ENCODE data around the gene TNFSF4.
"Not testable (repeated sequence)": the region's sequence is repeated elsewhere in the genome, so short reads cannot be mapped to it uniquely, and the experiment has no call there.

TNFSF4 gene

GRCh38 chr1:173164686-173165085, 42.4 kb downstream of the TNFSF4 start:
- no peak overlapping the region for H3K4me3 ChIP-seq (ENCODE audit: low read depth, low read length)
- TF ChIP-seq CTCF (IDR thresholded peaks at IDR 0.05; ENCODE audit: insufficient read depth, low read depth, low read length, missing control alignments): no peak
- no peak for DNase-seq (ENCODE audit: low read depth)

- H3K4me3 ChIP-seq (ENCODE audit: low read depth, low read length): no peak overlapping the region
- no peak for TF ChIP-seq CTCF (IDR thresholded peaks at IDR 0.05; ENCODE audit: insufficient read depth, low read depth, low read length, missing control alignments)
- no peak for DNase-seq (ENCODE audit: low read depth)
Observed at GRCh38 chr1:173164178-173164577, 43.0 kb downstream of the TNFSF4 start.

GRCh38 chr1:173163222-173163621, 43.9 kb downstream of the TNFSF4 start:
- no peak overlapping the region for H3K4me3 ChIP-seq (ENCODE audit: low read depth, low read length)
- no peak for TF ChIP-seq CTCF (IDR thresholded peaks at IDR 0.05; ENCODE audit: insufficient read depth, low read depth, low read length, missing control alignments)

DNA sequence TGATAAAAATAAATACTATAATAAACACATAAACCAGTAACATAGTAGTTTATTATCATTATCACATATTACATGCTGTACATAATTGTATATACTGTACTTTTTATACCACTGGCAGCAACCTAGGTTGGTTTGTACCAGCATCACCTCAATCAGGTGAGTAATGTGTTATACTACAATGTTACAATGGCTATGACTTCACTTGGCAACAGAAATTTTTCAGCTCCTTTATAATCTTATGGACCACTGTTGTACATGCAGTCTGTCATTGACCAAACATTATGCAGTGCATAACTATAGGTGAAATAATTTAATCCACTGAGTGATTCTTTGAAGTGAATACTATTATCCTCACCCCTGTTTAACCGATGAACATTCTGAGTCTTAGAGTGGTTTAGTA, 44.5 kb downstream of the TNFSF4 start:
- TF ChIP-seq CTCF (IDR thresholded peaks at IDR 0.05; ENCODE audit: insufficient read depth, low read depth, low read length, missing control alignments): no peak

More at GRCh38 chr1:173163222-173163621, 43.9 kb downstream of the TNFSF4 start:
- DNase-seq (ENCODE audit: low read depth): no peak

DNA sequence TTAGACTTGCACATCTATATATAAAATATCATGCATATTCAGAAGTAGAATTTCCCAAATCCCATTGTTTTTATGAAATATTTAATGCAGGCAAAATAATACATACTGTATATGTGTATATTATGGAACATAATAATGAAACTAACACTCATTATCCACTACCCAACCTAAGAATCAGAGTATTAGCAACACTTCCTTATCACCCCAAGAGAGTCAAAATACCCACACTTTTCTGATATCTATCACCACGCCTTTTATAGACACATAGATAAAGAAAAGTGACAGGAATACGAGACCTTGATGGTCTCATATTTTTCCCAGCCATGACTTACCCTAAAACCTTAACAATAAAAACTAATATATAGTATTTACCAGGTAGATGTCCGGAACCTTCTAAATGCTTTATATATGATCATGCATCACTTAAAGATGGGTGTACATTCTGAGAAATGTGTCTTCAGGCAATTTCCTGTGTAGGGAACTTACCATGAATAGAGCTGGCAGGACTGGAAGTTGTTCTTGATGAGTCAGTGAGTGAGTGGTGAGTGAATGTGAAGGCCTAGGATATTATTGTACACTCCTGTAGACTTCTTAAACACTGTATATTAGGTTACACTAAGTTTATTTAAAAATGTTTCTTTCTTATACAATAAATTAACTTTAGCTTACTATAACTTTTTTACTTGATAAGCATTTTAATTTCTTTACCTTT, 45.5 kb downstream of the TNFSF4 start:
- DNase-seq (ENCODE audit: low read depth): no peak
- TF ChIP-seq CTCF (IDR thresholded peaks at IDR 0.05; ENCODE audit: insufficient read depth, low read depth, low read length, missing control alignments): no peak

More for the DNA sequence above, 44.5 kb downstream of the TNFSF4 start:
- DNase-seq (ENCODE audit: low read depth): no peak
- no peak overlapping the region for H3K4me3 ChIP-seq (ENCODE audit: low read depth, low read length)

DNA sequence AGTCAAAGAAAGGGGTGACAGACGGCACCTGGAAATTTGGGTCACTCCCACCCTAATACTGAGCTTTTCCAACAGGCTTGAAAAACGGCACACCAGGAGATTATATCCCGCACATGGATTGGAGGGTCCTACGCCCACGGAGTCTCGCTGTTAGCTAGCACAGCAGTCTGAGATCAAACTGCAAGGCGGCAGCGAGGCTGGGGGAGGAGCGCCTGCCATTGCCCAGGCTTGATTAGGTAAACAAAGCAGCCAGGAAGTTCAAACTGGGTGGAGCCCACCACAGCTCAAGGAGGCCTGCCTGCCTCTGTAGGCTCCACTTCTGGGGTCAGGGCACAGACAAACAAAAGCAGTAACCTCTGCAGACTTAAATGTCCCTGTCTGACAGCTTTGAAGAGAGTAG, 53.2 kb downstream of the TNFSF4 start:
- H3K4me3 ChIP-seq (ENCODE audit: low read depth, low read length); DNase-seq (ENCODE audit: low read depth): not testable (repeated sequence)

More for the DNA sequence above, 45.5 kb downstream of the TNFSF4 start:
- no peak overlapping the region for H3K4me3 ChIP-seq (ENCODE audit: low read depth, low read length)

GRCh38 chr1:173153503-173153902, 53.6 kb downstream of the TNFSF4 start:
- H3K4me3 ChIP-seq (ENCODE audit: low read depth, low read length): no peak overlapping the region
- no peak for DNase-seq (ENCODE audit: low read depth)
- no peak for TF ChIP-seq CTCF (IDR thresholded peaks at IDR 0.05; ENCODE audit: insufficient read depth, low read depth, low read length, missing control alignments)

Measured in GM12865 (cell line).